PC-3 (cell line): ENCODE results near the gene FASTK. TPM values are rescaled to one million over a fixed set of nuclear protein-coding genes. Genes with fewer than 3 reads are reported as not detected.

Experiments used
- ATAC-seq: fragments of 200-7000 bp; cut with Tn5 transposase; 2 replicates; pipeline ENCODE4 v1.9.1; 2020; ENCODE audit warnings: mild to moderate bottlenecking, moderate library complexity
- BruUV-seq: library from RNA; stranded (reverse); fragments of 400-500 nt; replicated peaks from 2 replicates; lab custom pipeline; 2021; lab: Mats Ljungman, UMichigan
- CTCF ChIA-PET: fragments of 300-600 bp; sonication (Branson Sonifier 250); formaldehyde crosslinking; loops from one replicate; lab custom pipeline; 2022; ENCODE audit warnings: antibody characterized with exemption; lab: Charles Lee
- POLR2A ChIA-PET: fragments of 300-600 bp; sonication (Branson Sonifier 250); formaldehyde crosslinking; loops from one replicate; lab custom pipeline; 2022; ENCODE audit warnings: antibody characterized with exemption; ENCODE audit not compliant: unreplicated experiment; lab: Charles Lee
- DNase-seq: peaks from one replicate; pipeline ENCODE4 v3.0.0-alpha.2; 2015
- H2AFZ ChIP-seq: fragments of 300-600 bp; sonication (generic); 2 replicates; pipeline ENCODE4 v1.6.0; 2016; ENCODE audit warnings: antibody characterized with exemption, low read length
- H3F3A ChIP-seq: fragments of 300-600 bp; sonication (generic); one replicate; pipeline ENCODE4 v1.6.0; 2017; ENCODE audit warnings: antibody characterized with exemption, low read length, control low read depth, mild to moderate bottlenecking; ENCODE audit not compliant: unreplicated experiment
- H3K27ac ChIP-seq: fragments of 300-600 bp; sonication (generic); 2 replicates; pipeline ENCODE4 v1.5.1; 2016; ENCODE audit warnings: mild to moderate bottlenecking, low read length
- H3K27me3 ChIP-seq: fragments of 300-600 bp; sonication (generic); 2 replicates; pipeline ENCODE4 v1.6.1; 2016; ENCODE audit warnings: low read length, mixed read lengths
- H3K36me3 ChIP-seq: fragments of 300-600 bp; sonication (generic); 2 replicates; pipeline ENCODE4 v1.6.1; 2016; ENCODE audit warnings: low read depth, mixed run types, low read length, mixed read lengths
- H3K4me1 ChIP-seq: fragments of 300-600 bp; sonication (generic); 2 replicates; pipeline ENCODE4 v1.5.1; 2016; ENCODE audit warnings: low read length; ENCODE audit not compliant: insufficient read depth
- H3K4me2 ChIP-seq: fragments of 300-600 bp; sonication (generic); 2 replicates; pipeline ENCODE4 v1.6.0; 2016; ENCODE audit warnings: low read length
- H3K4me3 ChIP-seq: fragments of 300-600 bp; sonication (generic); 2 replicates; pipeline ENCODE4 v1.5.1; 2016; ENCODE audit warnings: mild to moderate bottlenecking, low read length, mixed read lengths
- H3K79me2 ChIP-seq: fragments of 300-600 bp; sonication (generic); 2 replicates; pipeline ENCODE4 v1.6.1; 2017; ENCODE audit warnings: low read length, mixed read lengths
- H3K9ac ChIP-seq: fragments of 300-600 bp; sonication (generic); 2 replicates; pipeline ENCODE4 v1.6.0; 2016; ENCODE audit warnings: mild to moderate bottlenecking, low read length
- H3K9me2 ChIP-seq: fragments of 300-600 bp; sonication (generic); replicated peaks from 2 replicates; pipeline ENCODE4 v1.6.1; 2016; ENCODE audit warnings: mixed run types, low read length, mixed read lengths
- H3K9me3 ChIP-seq: fragments of 300-600 bp; sonication (generic); 2 replicates; pipeline ENCODE4 v1.6.1; 2016; ENCODE audit warnings: low read length, mixed read lengths
- H4K20me1 ChIP-seq: fragments of 300-600 bp; sonication (generic); 2 replicates; pipeline ENCODE4 v1.6.1; 2016; ENCODE audit warnings: low read length, mixed read lengths
- EZH2 ChIP-seq: fragments of 300-600 bp; sonication (generic); IDR thresholded peaks from one replicate; pipeline ENCODE4 v1.6.1; 2017; ENCODE audit warnings: antibody characterized with exemption, mild to moderate bottlenecking, low read length; ENCODE audit not compliant: unreplicated experiment
- EZH2phosphoT487 ChIP-seq: fragments of 300-600 bp; sonication (generic); IDR thresholded peaks from 2 replicates; pipeline ENCODE4 v1.6.1; 2018; ENCODE audit warnings: mild to moderate bottlenecking, antibody characterized with exemption, low read length, borderline replicate concordance
- intact Hi-C: fragments of 100-400 bp; cut with micrococcal nuclease; formaldehyde crosslinking; loops from 2 replicates; pipeline ENCODE4 v1.9.0; 2023
- total RNA-seq: library from RNA; depleted of rRNA; stranded (reverse); fragments of >200 nt; gene quantifications from 2 replicates; pipeline ENCODE4 v1.2.3, GENCODE V29; 2014
- TF ChIP-seq, protein P1 (sequence below): fragments of 300-600 bp; sonication (generic); conservative IDR thresholded peaks from 2 replicates; pipeline ENCODE4 v1.5.1; 2017; ENCODE audit warnings: antibody characterized with exemption, low read depth, mild to moderate bottlenecking, low read length

Gene FASTK
- total RNA-seq, 1 experiment from 2014 or later, result 163 TPM

- H3K4me1 ChIP-seq, result peaks cover 12% of the 10 kb centered on the region
- DNase-seq, result no peak
- H2AFZ ChIP-seq, result no peak overlapping the region
- no peaks in the 10 kb centered on the region for H3K9me3 ChIP-seq
- no peak for ATAC-seq
- no peak overlapping the region for H3K9ac ChIP-seq
- intact Hi-C loops, result no loop called here
- CTCF ChIA-PET, result no interaction called here
- no peaks in the 10 kb centered on the region; the same call in 1 of the 2 replicates for H3K36me3 ChIP-seq
- H3K9me2 ChIP-seq, result no peaks in the 10 kb centered on the region
- H4K20me1 ChIP-seq, result peaks cover 35% of the 10 kb centered on the region
- POLR2A ChIA-PET, result no interaction called here
- no peak overlapping the region for H3K27ac ChIP-seq
- no peak overlapping the region for H3K4me3 ChIP-seq
- BruUV-seq, result no TSS peak
- H3K79me2 ChIP-seq, result peaks cover 96% of the 10 kb centered on the region
- no peak overlapping the region for H3K4me2 ChIP-seq
- no peaks in the 10 kb centered on the region for H3K27me3 ChIP-seq
- no peaks in the 10 kb centered on the region for H3F3A ChIP-seq
- TF ChIP-seq EZH2phosphoT487, result no peak
These were observed 13.1 kb upstream of the FASTK start for GRCh38 chr7:151093748-151094147.

DNA sequence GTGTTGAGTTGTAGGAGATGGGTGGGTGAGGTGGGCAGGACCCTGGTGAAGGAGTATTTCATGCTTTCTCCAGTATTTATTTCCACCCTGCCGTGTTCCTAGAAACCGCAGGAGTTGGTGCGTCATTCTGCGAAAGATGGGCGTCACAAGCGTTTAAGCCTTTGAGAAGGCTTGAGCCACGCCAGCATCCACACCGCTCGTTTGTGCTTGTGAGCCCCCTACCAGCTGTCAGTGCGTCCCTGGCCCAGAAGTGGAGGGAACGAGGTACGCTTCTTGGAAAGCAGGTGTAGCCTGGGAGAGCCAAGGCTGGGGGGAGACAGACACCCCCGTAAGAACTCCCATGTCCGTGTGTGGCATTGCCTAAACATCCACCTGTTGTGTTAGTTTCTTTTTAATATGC, 11.4 kb upstream of the FASTK start:
- POLR2A ChIA-PET, result no interaction called here
- Histone ChIP-seq H3K4me2 (no peak overlapping the region), H3K27ac (no peak overlapping the region), H3K4me1 (peaks cover 23% of the 10 kb centered on the region), H3K4me3 (no peak overlapping the region), H3K27me3 (no peaks in the 10 kb centered on the region), H3K36me3 (no peaks in the 10 kb centered on the region; the same call in 1 of the 2 replicates), H3K9me3 (no peaks in the 10 kb centered on the region), H3K79me2 (peaks cover 97% of the 10 kb centered on the region), H3K9ac (no peak overlapping the region), H2AFZ (no peak overlapping the region), H3F3A (no peaks in the 10 kb centered on the region), H3K9me2 (no peaks in the 10 kb centered on the region), H4K20me1 (peaks cover 35% of the 10 kb centered on the region)
- CTCF ChIA-PET, result no interaction called here
- TF ChIP-seq EZH2 (no peak), EZH2phosphoT487 (no peak)
- TF ChIP-seq, protein P1, sequence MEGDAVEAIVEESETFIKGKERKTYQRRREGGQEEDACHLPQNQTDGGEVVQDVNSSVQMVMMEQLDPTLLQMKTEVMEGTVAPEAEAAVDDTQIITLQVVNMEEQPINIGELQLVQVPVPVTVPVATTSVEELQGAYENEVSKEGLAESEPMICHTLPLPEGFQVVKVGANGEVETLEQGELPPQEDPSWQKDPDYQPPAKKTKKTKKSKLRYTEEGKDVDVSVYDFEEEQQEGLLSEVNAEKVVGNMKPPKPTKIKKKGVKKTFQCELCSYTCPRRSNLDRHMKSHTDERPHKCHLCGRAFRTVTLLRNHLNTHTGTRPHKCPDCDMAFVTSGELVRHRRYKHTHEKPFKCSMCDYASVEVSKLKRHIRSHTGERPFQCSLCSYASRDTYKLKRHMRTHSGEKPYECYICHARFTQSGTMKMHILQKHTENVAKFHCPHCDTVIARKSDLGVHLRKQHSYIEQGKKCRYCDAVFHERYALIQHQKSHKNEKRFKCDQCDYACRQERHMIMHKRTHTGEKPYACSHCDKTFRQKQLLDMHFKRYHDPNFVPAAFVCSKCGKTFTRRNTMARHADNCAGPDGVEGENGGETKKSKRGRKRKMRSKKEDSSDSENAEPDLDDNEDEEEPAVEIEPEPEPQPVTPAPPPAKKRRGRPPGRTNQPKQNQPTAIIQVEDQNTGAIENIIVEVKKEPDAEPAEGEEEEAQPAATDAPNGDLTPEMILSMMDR, result no peak
- no TSS peak for BruUV-seq
- ATAC-seq (no peak), DNase-seq (no peak)
- intact Hi-C loops, result no loop called here

- intact Hi-C loops, result no loop called here
- Histone ChIP-seq H3K79me2 (peaks cover 96% of the 10 kb centered on the region), H3K9ac (no peak overlapping the region), H3K4me1 (peaks cover 23% of the 10 kb centered on the region), H3K36me3 (no peaks in the 10 kb centered on the region; the same call in 1 of the 2 replicates), H3K27me3 (no peaks in the 10 kb centered on the region), H3K4me2 (no peak overlapping the region), H3F3A (no peaks in the 10 kb centered on the region), H2AFZ (no peak overlapping the region), H3K27ac (no peak overlapping the region), H3K9me2 (no peaks in the 10 kb centered on the region), H3K9me3 (no peaks in the 10 kb centered on the region), H4K20me1 (peaks cover 35% of the 10 kb centered on the region), H3K4me3 (no peak overlapping the region)
- no TSS peak for BruUV-seq
- TF ChIP-seq, protein P1, result peak; percentile 64
- no peak for TF ChIP-seq EZH2
- ChIA-PET CTCF (no interaction called here), POLR2A (no interaction called here)
- DNase-seq, result no peak
- ATAC-seq, result no peak
These were observed 10.8 kb upstream of the FASTK start for GRCh38 chr7:151091431-151091830.
